Erythroblast (primary cell): Measurements from ENCODE around the gene SLC19A1.

ENCODE experiments used
- GATA1 ChIP-seq: IDR thresholded peaks from 2 replicates; pipeline ENCODE4 v1.6.1; 2011; ENCODE audit warnings: low read depth, mild to moderate bottlenecking, control low read depth, low read length, moderate library complexity
- POLR2A ChIP-seq: IDR thresholded peaks from 2 replicates; pipeline ENCODE4 v1.6.1; 2011; ENCODE audit warnings: mild to moderate bottlenecking, low read length

DNA sequence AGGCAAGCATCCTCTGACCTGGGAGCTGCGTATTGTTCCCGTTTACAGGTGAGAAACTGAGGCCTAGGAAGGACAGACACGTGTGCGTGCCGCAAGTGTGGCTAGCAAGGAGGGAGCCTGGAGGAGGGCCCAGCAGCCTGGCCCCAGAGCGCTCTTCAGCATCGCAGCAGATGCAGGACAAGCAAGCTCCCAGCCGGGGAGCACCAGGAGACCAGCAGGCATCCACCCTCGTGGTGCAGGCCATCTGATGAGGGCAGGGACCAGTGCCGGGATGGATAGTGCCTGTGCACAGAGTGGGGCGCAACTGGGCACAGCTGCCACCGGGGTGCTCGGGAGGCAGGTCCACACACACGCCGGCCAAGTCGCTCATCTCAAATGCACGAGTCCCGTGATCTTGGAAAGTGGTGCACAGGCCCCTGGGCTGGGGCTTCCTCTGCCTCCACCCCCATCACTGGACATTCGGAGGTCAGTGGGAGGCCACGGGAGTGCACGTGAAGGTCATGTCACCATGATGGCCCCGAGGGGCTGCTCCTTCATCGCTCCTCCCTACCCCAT lies 82.2 kb downstream of the SLC19A1 start:
- no peak for TF ChIP-seq POLR2A
- TF ChIP-seq GATA1: no peak
